Measurements from ENCODE around the gene HNF4A. TPM values are rescaled to one million over a fixed set of nuclear protein-coding genes. Genes with fewer than 3 reads are reported as not detected.

Gene HNF4A
- total and polyA plus RNA-seq, 9 donors, result 0.07 to 1.5 (median 0.25) TPM

GRCh38 chr20:44350567-44350966 lies 4.9 kb upstream of the HNF4A start:
- WGBS, 3 donors, result 49 to 63% (median 59%) methylated on average over 6 of the region's 6 CpGs
- Histone ChIP-seq H3K27me3 (no peaks in the 10 kb centered on the region), H3K27ac (no peak overlapping the region), H3K9me3 (no peaks in the 10 kb centered on the region), H3K4me1 (ENCODE audit: insufficient read depth) (no peaks in the 10 kb centered on the region), H3K36me3 (no peaks in the 10 kb centered on the region), H3K4me3 (no peak overlapping the region)
- TF ChIP-seq EP300 (IDR thresholded peaks at IDR 0.05), result no peak
- TF ChIP-seq, protein P1, sequence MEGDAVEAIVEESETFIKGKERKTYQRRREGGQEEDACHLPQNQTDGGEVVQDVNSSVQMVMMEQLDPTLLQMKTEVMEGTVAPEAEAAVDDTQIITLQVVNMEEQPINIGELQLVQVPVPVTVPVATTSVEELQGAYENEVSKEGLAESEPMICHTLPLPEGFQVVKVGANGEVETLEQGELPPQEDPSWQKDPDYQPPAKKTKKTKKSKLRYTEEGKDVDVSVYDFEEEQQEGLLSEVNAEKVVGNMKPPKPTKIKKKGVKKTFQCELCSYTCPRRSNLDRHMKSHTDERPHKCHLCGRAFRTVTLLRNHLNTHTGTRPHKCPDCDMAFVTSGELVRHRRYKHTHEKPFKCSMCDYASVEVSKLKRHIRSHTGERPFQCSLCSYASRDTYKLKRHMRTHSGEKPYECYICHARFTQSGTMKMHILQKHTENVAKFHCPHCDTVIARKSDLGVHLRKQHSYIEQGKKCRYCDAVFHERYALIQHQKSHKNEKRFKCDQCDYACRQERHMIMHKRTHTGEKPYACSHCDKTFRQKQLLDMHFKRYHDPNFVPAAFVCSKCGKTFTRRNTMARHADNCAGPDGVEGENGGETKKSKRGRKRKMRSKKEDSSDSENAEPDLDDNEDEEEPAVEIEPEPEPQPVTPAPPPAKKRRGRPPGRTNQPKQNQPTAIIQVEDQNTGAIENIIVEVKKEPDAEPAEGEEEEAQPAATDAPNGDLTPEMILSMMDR (IDR thresholded peaks at IDR 0.05), result no peak
- no peak for TF ChIP-seq POLR2A (IDR thresholded peaks at IDR 0.05)
- intact Hi-C loops (cut with DNase I), result no loop called here
- DNase-seq, result peak in 1 of 5 donors; percentile 41

DNA sequence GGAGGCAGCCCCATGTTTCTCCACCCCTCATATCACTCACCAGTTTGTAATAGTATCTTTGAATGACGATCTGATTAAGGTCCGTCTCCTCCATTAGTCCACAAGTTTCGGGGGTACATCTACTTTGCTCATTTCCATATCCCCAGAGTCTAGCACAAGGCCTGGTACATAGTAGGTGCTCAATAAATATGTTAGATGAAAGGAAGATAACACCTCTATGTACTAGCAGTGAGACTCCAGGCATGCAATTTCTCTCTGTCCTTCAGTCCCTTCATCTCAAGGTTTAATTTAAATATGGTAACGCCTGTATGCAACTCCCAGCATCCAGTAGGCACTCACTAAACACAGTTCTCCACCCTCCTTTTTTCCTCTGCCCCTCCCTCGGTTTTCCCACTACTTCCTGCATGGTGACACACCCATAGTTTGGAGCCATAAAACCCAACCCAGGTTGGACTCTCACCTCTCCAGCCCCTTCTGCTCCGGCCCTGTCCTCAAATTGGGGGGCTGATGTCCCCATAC lies 461 bp upstream of the HNF4A start:
- TF ChIP-seq POLR2A (IDR thresholded peaks at IDR 0.05) (no peak), EP300 (IDR thresholded peaks at IDR 0.05) (no peak)
- TF ChIP-seq, protein P1 (IDR thresholded peaks at IDR 0.05), result no peak
- Histone ChIP-seq H3K9me3 (no peaks in the 10 kb centered on the region), H3K27ac (no peak overlapping the region), H3K4me3 (no peak overlapping the region), H3K27me3 (no peaks in the 10 kb centered on the region), H3K4me1 (ENCODE audit: insufficient read depth) (peaks cover 5% of the 10 kb centered on the region), H3K36me3 (no peaks in the 10 kb centered on the region)
- intact Hi-C loops (cut with DNase I), result no loop called here
- no peak for DNase-seq
- WGBS, 3 donors, result 91 to 94% (median 91%) methylated on average over 6 of the region's 6 CpGs

- WGBS, 3 donors, result 89 to 93% (median 90%) methylated on average over 14 of the region's 14 CpGs
- Histone ChIP-seq H3K9me3 (no peaks in the 10 kb centered on the region), H3K4me1 (ENCODE audit: insufficient read depth) (peaks cover 5% of the 10 kb centered on the region), H3K36me3 (no peaks in the 10 kb centered on the region), H3K27me3 (no peaks in the 10 kb centered on the region), H3K27ac (no peak overlapping the region), H3K4me3 (peak overlapping the region; percentile 19)
- no peak for DNase-seq
- TF ChIP-seq POLR2A (IDR thresholded peaks at IDR 0.05), result no peak
- TF ChIP-seq, protein P1 (IDR thresholded peaks at IDR 0.05), result no peak
- no peak for TF ChIP-seq EP300 (IDR thresholded peaks at IDR 0.05)
- intact Hi-C loops (cut with DNase I), result no loop called here
Measured at GRCh38 chr20:44356353-44356723, 839 bp downstream of the HNF4A start.

DNA sequence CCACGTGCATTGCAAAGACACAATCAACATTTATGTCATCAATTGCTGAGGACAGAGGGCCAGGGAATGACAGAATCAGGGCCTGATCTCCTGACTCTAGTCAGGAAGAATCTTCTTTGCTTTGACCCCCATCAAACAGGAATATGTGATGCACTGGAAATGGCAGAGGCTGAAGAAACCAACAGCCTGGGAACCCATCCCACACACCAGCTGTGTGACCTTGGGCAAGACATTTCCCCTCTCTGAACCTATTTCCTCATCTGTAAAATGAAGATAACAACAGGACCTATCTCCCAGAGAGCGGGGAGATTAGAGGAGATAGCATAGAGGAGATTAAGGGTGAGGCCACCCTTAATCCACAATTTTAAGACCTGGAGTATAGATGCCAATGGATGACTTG lies 1.5 kb downstream of the HNF4A start:
- Histone ChIP-seq H3K27ac (no peak overlapping the region), H3K27me3 (no peaks in the 10 kb centered on the region), H3K9me3 (no peaks in the 10 kb centered on the region), H3K4me1 (ENCODE audit: insufficient read depth) (peaks cover 5% of the 10 kb centered on the region), H3K4me3 (no peak overlapping the region), H3K36me3 (no peaks in the 10 kb centered on the region)
- WGBS, 3 donors, result 37 to 42% (median 37%) methylated on average over 2 of the region's 2 CpGs
- no peak for TF ChIP-seq EP300 (IDR thresholded peaks at IDR 0.05)
- TF ChIP-seq, protein P1 (IDR thresholded peaks at IDR 0.05), result no peak
- peak in 1 of 5 donors; percentile 32 for DNase-seq
- intact Hi-C loops (cut with DNase I), result no loop called here

Measured in ovary (tissue), 9 donors.